Esophagus muscularis mucosa (tissue), 4 donors: ENCODE data around the gene LILRB5. TPM values are rescaled to one million over a fixed set of nuclear protein-coding genes. Genes with fewer than 3 reads are reported as not detected.
"Not testable (repeated sequence)": the region's sequence is repeated elsewhere in the genome, so short reads cannot be mapped to it uniquely, and the experiment has no call there.

Source experiments
- DNase-seq: peaks from one replicate; pipeline ENCODE4 v3.0.0-alpha.2; 2017; ENCODE audit errors: extremely low spot score
- H3K27ac ChIP-seq, 4 donors: fragments of 200-600 bp; sonication (generic); replicated peaks in 1 of 4; 1 replicate in 3 of 4; 2 replicates in 1 of 4; pipeline ENCODE4 v1.5.1; 2016 to 2019; ENCODE audit warnings: mild to moderate bottlenecking in 1 of 4
- H3K27me3 ChIP-seq, 4 donors: fragments of 200-600 bp; sonication (generic); one replicate each; pipeline versions ENCODE4 v1.5.1 to v1.6.0; 2016 to 2019
- H3K36me3 ChIP-seq, 4 donors: fragments of 200-600 bp; sonication (generic); one replicate each; pipeline ENCODE4 v1.5.1; 2016 to 2019
- H3K4me1 ChIP-seq, 4 donors: fragments of 200-600 bp; sonication (generic); one replicate each; pipeline ENCODE4 v1.5.1; 2016 to 2019
- H3K4me3 ChIP-seq, 4 donors: fragments of 200-600 bp; sonication (generic); 1 replicate in 2 of 4; 2 replicates in 2 of 4; pipeline ENCODE4 v1.5.1; 2016 to 2019; ENCODE audit warnings: mild to moderate bottlenecking in 4 of 4, moderate library complexity in 1 of 4
- H3K9me3 ChIP-seq, 4 donors: fragments of 200-600 bp; sonication (generic); 1 replicate in 3 of 4; 2 replicates in 1 of 4; pipeline ENCODE4 v1.5.1; 2016 to 2019
- CTCF ChIP-seq, 3 experiments: fragments of 200-600 bp in 2 of 3; fragments of 450-650 bp in 1 of 3; sonication (generic) in 2 of 3; IDR thresholded peaks; one replicate each; pipeline ENCODE4 v1.5.1; 2017 to 2019; ENCODE audit warnings: antibody characterized with exemption in 3 of 3, mild to moderate bottlenecking in 2 of 3, moderate library complexity in 1 of 3
- EP300 ChIP-seq: sonication (generic); formaldehyde crosslinking; IDR thresholded peaks from one replicate; pipeline ENCODE4 v1.6.1; 2017; ENCODE audit warnings: antibody characterized with exemption
- POLR2A ChIP-seq: fragments of 450-650 bp; IDR thresholded peaks from one replicate; pipeline ENCODE4 v1.6.1; 2017; ENCODE audit warnings: antibody characterized with exemption, moderate library complexity, mild to moderate bottlenecking, low read depth
- POLR2AphosphoS5 ChIP-seq, 2 donors: sonication (generic); formaldehyde crosslinking; IDR thresholded peaks; one replicate each; pipeline ENCODE4 v1.6.1; 2017; ENCODE audit warnings: antibody characterized with exemption in 2 of 2
- WGBS: methylation state at CpG from one replicate; pipeline ENCODE4 v1.1.5; 2018; 5-methylcytosine and 5-hydroxymethylcytosine counted together
- intact Hi-C: fragments of 100-400 bp; cut with DNase I; formaldehyde crosslinking; loops from one replicate; pipeline ENCODE4 v1.15.1; 2023
- total RNA-seq, 4 donors: library from RNA; depleted of rRNA; stranded (reverse); fragments of >200 nt; gene quantifications; one replicate each; pipeline versions ENCODE4 v1.1.0 to v1.2.1, GENCODE V29; 2016

The LILRB5 gene
- total RNA-seq, 4 donors from 2014 or later = 16.6 to 26.6 (median 21.4) TPM

- no peaks in the 10 kb centered on the region for H3K36me3 ChIP-seq
- intact Hi-C loops = loop anchor here (5.0 kb wide), 1 partner anchor 279 kb away; no protein-coding TSS in a partner anchor
- WGBS = 36% methylated on average over 4 of the region's 4 CpGs
- DNase-seq = no peak
- no peak overlapping the region for H3K4me3 ChIP-seq
- peaks cover 0 to 39% (median 0%) of the 10 kb centered on the region in 4 donors for H3K27me3 ChIP-seq
- H3K27ac ChIP-seq = no peak overlapping the region
- no peaks in the 10 kb centered on the region for H3K4me1 ChIP-seq
- peaks cover 0 to 11% (median 2%) of the 10 kb centered on the region in 4 donors for H3K9me3 ChIP-seq
- TF ChIP-seq CTCF (IDR thresholded peaks at IDR 0.05) (no peak), POLR2A (no peak), EP300 (no peak), POLR2AphosphoS5 (IDR thresholded peaks at IDR 0.05) (no peak)
Observed at GRCh38 chr19:54298357-54299125, 41.5 kb upstream of the LILRB5 start.

DNA sequence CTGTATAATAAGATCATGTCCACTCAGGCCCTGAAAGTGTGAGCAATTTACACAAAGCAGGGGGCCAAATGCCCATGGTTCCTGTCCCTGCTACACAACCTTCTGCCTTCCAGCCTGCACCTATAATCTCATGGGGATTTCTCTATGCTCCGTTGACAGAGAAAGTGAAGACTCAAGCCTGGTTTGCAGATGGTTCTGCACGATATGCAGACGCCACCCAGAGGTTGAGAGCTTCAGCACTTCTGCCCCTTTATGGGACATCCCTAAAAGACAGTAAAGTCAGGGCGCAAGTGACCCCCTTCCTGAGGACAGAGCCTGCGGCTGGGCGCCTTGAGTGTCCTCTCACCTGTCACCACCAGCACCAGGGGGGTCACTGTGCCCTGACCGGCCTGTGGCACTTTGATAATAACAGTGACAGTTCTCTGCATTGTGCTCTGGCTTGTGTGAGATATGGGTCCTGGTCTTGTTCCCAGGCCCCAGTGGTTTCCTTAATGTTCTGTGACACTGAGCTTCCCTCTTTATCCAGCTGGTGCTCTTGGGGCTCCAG, 40.8 kb upstream of the LILRB5 start:
- DNase-seq = no peak
- 26% methylated on average over 6 of the region's 7 CpGs for WGBS
- intact Hi-C loops = loop anchor here (5.0 kb wide), 1 partner anchor 279 kb away; no protein-coding TSS in a partner anchor
- Histone ChIP-seq H3K27ac (no peak overlapping the region), H3K27me3 (peaks cover 0 to 43% (median 0%) of the 10 kb centered on the region in 4 donors), H3K36me3 (no peaks in the 10 kb centered on the region), H3K4me3 (no peak overlapping the region), H3K4me1 (no peaks in the 10 kb centered on the region), H3K9me3 (peaks cover 0 to 13% (median 2%) of the 10 kb centered on the region in 4 donors)
- TF ChIP-seq EP300 = no peak
- TF ChIP-seq POLR2A = no peak
- TF ChIP-seq POLR2AphosphoS5 (IDR thresholded peaks at IDR 0.05) = no peak
- no peak for TF ChIP-seq CTCF (IDR thresholded peaks at IDR 0.05)

- Histone ChIP-seq H3K9me3 (peaks cover 0 to 13% (median 2%) of the 10 kb centered on the region in 4 donors), H3K27ac (no peak overlapping the region), H3K27me3 (peaks cover 0 to 51% (median 0%) of the 10 kb centered on the region in 4 donors), H3K4me1 (no peaks in the 10 kb centered on the region), H3K4me3 (no peak overlapping the region), H3K36me3 (no peaks in the 10 kb centered on the region)
- 77% methylated on average over 6 of the region's 6 CpGs for WGBS
- no peak for DNase-seq
- intact Hi-C loops = no loop called here
- TF ChIP-seq POLR2A = no peak
- TF ChIP-seq POLR2AphosphoS5 (IDR thresholded peaks at IDR 0.05) = no peak
- no peak for TF ChIP-seq EP300
- TF ChIP-seq CTCF (IDR thresholded peaks at IDR 0.05) = no peak
Observed at GRCh38 chr19:54294539-54294938, 37.5 kb upstream of the LILRB5 start.

DNA sequence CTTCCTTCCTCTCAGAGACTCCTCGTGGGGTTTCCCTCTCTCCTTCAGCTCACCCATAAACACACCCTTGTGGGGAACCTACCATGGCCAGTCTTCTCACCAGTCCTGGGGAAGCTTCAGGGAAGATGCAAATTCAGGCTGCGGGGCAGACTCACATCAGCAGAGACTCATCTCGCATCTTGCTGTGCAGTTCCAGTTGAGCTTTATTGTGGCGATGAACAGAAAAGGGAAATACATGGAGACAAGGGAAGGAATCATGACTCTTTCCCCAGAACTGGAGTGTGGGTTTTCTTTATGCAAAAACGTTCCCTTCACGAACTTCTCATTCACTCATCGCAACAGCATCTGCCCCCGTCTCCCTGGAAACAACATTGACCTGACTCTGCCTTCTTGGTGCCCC, 32.1 kb upstream of the LILRB5 start:
- peaks cover 0 to 31% (median 0%) of the 10 kb centered on the region in 4 donors for H3K27me3 ChIP-seq
- H3K9me3 ChIP-seq, H3K36me3 ChIP-seq, DNase-seq, intact Hi-C loops, H3K27ac ChIP-seq, H3K4me1 ChIP-seq, H3K4me3 ChIP-seq: not testable (repeated sequence)
- 48% methylated on average over 6 of the region's 8 CpGs for WGBS

DNA sequence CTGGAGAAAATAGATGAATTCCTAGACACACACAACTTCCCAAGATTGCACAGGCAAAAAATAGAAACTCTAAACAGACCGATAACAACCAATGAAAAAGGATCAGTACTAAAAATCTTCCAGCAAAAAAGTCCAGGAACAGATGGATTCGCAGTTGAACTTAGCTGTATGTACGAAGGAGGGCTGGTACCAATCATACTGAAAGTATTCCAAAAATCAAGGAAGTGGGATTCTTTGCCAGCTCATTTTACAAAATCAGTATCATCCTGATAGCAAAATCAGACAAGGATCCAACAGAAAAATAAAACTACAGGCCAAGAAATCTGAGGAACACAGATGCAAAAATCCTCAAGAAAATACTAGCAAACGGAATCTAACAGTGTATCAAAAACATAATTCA, 30.4 kb upstream of the LILRB5 start:
- H3K4me1 ChIP-seq = peaks cover 0 to 4% (median 0%) of the 10 kb centered on the region in 4 donors
- no peak for DNase-seq
- intact Hi-C loops = no loop called here
- no peaks in the 10 kb centered on the region for H3K36me3 ChIP-seq
- 60% methylated on average over 4 of the region's 4 CpGs for WGBS
- no peaks in the 10 kb centered on the region for H3K9me3 ChIP-seq
- no peak overlapping the region for H3K27ac ChIP-seq
- H3K27me3 ChIP-seq = peaks cover 0 to 38% (median 0%) of the 10 kb centered on the region in 4 donors
- no peak for TF ChIP-seq POLR2AphosphoS5 (IDR thresholded peaks at IDR 0.05)
- TF ChIP-seq EP300 = no peak
- no peak for TF ChIP-seq CTCF (IDR thresholded peaks at IDR 0.05)
- TF ChIP-seq POLR2A = no peak
- H3K4me3 ChIP-seq = no peak overlapping the region

- 75% methylated on average over 2 of the region's 10 CpGs for WGBS
- H3K9me3 ChIP-seq, H3K4me1 ChIP-seq, DNase-seq, H3K27ac ChIP-seq, H3K4me3 ChIP-seq, intact Hi-C loops, H3K36me3 ChIP-seq: not testable (repeated sequence)
- peaks cover 0 to 49% (median 0%) of the 10 kb centered on the region in 4 donors for H3K27me3 ChIP-seq
Observed at GRCh38 chr19:54286283-54286682, 29.2 kb upstream of the LILRB5 start.

DNA sequence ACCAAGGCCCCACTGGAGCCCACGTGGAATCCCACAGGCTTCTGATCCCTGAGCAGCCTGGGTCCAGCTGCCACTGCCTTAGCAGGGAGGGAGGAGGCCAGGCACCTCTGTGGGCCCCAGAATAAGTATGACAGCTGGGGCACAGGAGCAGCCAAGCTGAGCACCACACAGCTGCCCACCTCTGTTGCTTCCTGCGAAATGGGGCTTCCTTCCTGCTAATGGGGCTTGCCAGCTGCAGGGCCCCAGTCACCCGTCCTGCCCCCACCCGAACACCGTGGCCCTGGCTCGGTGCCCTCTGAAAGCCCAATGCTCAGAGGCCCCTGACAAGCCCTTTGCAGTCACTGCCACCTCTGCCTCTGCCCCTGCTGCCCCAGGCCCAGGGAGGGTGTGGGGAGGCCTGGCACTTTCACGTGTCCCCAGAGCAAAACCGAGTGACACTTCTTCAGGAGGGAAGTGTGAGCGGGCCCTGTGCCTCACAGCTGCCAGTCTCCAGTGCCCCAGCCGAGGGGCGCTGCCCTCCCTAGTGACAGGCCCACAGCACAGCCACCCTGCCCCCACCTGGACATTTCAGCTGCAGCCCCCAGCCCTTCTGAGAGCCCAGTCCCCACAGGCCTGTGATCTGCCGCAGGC, 28.5 kb upstream of the LILRB5 start:
- H3K4me3 ChIP-seq, H3K27ac ChIP-seq, H3K4me1 ChIP-seq, intact Hi-C loops, DNase-seq, H3K9me3 ChIP-seq, H3K36me3 ChIP-seq: not testable (repeated sequence)
- 71% methylated on average over 7 of the region's 12 CpGs for WGBS
- peaks cover 0 to 52% (median 0%) of the 10 kb centered on the region in 4 donors for H3K27me3 ChIP-seq
